Type B pancreatic cell (in vitro differentiated cells): ENCODE data around the gene ARRDC4. TPM values are rescaled to one million over a fixed set of nuclear protein-coding genes. Genes with fewer than 3 reads are reported as not detected.

Source experiments
- DNase-seq: peaks from one replicate; pipeline ENCODE4 v3.0.0; 2021; ENCODE audit warnings: mixed read lengths; ENCODE audit not compliant: unreplicated experiment; ENCODE audit errors: extremely low spot score
- H3K27ac Mint-ChIP-seq: 2 replicates; pipeline ENCODE4 v1.8.0; 2021; ENCODE audit warnings: mild to moderate bottlenecking, mixed read lengths
- H3K27me3 Mint-ChIP-seq: 2 replicates; pipeline ENCODE4 v1.8.0; 2021; ENCODE audit warnings: mixed read lengths
- H3K36me3 Mint-ChIP-seq: 2 replicates; pipeline ENCODE4 v1.8.0; 2021; ENCODE audit warnings: mixed read lengths
- H3K4me1 Mint-ChIP-seq: one replicate; pipeline ENCODE4 v1.8.0; 2021; ENCODE audit warnings: mixed read lengths; ENCODE audit not compliant: unreplicated experiment
- H3K4me3 Mint-ChIP-seq: 2 replicates; pipeline ENCODE4 v1.8.0; 2021; ENCODE audit warnings: mild to moderate bottlenecking, mixed read lengths
- H3K9me3 Mint-ChIP-seq: 2 replicates; pipeline ENCODE4 v1.8.0; 2021; ENCODE audit warnings: mixed read lengths
- total RNA-seq: library from RNA; stranded (reverse); gene quantifications from 2 replicates; pipeline ENCODE4 v1.2.1, GENCODE V29; 2021; ENCODE audit warnings: low replicate concordance
- TF ChIP-seq, protein P1 (sequence below): fragments of 200-600 bp; sonication (generic); conservative IDR thresholded peaks from 2 replicates; pipeline ENCODE4 v1.5.0; 2021; ENCODE audit warnings: antibody characterized with exemption, mild to moderate bottlenecking

ARRDC4 gene
- total RNA-seq, 1 donor from 2014 or later = 31.6 TPM

DNA sequence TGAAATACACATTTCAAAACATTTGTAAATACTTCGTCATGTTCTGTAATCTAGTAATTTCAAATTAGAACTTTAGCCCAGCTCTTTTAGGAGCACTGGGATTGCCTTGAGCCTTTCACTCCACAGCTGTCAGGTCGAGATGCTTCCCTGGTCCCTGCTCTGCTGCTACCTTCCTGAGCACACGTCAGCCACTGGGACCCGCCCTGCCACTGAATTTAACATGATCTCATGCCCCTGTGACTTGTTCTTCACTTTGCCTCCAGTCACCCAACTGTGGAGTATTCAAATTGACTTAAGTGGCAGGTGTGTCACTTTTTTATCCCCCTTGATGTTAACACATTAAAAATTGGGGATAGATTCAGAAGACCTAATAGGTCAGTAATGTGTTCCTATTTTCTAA is 3.3 kb downstream of the ARRDC4 start:
- Mint-ChIP-seq H3K4me3 (peak overlapping the region; percentile 89), H3K27me3 (peaks cover 7% of the 10 kb centered on the region), H3K4me1 (peaks cover 25% of the 10 kb centered on the region), H3K27ac (no peak overlapping the region), H3K9me3 (no peaks in the 10 kb centered on the region), H3K36me3 (peaks cover 20% of the 10 kb centered on the region)
- no peak for DNase-seq
- TF ChIP-seq, protein P1, sequence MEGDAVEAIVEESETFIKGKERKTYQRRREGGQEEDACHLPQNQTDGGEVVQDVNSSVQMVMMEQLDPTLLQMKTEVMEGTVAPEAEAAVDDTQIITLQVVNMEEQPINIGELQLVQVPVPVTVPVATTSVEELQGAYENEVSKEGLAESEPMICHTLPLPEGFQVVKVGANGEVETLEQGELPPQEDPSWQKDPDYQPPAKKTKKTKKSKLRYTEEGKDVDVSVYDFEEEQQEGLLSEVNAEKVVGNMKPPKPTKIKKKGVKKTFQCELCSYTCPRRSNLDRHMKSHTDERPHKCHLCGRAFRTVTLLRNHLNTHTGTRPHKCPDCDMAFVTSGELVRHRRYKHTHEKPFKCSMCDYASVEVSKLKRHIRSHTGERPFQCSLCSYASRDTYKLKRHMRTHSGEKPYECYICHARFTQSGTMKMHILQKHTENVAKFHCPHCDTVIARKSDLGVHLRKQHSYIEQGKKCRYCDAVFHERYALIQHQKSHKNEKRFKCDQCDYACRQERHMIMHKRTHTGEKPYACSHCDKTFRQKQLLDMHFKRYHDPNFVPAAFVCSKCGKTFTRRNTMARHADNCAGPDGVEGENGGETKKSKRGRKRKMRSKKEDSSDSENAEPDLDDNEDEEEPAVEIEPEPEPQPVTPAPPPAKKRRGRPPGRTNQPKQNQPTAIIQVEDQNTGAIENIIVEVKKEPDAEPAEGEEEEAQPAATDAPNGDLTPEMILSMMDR = no peak

DNA sequence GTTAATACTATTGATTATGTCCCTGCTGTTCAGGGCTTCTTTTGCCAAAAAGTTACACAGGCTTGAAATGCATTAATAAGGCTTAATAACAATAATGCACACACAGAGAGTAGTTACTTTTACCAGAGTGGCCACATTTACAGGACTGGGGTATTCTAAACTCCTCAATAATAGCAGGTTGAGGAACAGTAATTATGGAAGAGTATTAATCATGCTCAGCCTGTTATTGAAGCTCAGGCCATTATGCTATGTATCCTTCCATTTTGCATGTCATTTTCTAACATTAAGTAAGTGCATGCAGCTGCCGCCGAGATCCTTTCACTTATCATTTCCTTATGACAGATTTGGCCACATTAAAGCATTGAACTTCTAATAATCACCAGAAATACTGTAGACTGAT is 5.7 kb downstream of the ARRDC4 start:
- H3K4me3 Mint-ChIP-seq = no peak overlapping the region
- H3K27me3 Mint-ChIP-seq = peaks cover 4% of the 10 kb centered on the region
- H3K4me1 Mint-ChIP-seq = peaks cover 12% of the 10 kb centered on the region
- no peaks in the 10 kb centered on the region for H3K9me3 Mint-ChIP-seq
- H3K36me3 Mint-ChIP-seq = peaks cover 24% of the 10 kb centered on the region
- DNase-seq = no peak
- H3K27ac Mint-ChIP-seq = no peak overlapping the region
- TF ChIP-seq, protein P1 = no peak

DNA sequence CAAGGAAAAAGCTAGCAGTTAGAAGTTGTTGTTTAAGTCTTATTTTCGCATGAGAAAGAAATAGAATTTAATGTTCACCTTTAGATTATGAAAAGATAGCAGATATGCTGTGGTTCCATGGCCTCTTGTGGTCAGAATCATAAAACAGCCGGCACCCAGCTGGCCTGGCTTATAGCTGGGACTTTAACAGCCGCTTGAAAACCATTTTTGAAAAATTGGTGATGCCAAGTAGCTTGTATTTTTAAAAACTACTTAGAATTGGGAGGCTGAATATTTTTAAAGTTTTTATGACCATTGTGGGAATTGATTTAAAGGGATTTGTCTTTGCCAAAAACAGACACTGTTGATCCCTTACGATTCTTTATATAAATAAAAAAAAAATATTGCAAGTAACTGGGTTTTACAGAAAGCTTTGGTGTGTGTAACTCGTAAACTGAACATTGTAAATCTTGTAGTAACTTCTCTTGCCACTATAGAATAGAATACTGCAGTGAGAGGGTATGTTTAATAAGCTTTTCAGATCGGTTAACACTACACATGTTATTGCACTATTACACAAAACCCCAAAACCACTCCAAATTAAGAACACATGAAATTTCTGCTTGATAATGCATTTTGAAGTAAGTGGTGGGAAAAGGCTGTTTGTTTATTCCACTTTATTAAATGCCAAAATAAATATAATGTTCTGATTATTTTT is 6.6 kb downstream of the ARRDC4 start:
- no peak overlapping the region for H3K4me3 Mint-ChIP-seq
- no peak overlapping the region for H3K27ac Mint-ChIP-seq
- H3K4me1 Mint-ChIP-seq = peaks cover 11% of the 10 kb centered on the region
- TF ChIP-seq, protein P1 = no peak
- peaks cover 33% of the 10 kb centered on the region for H3K36me3 Mint-ChIP-seq
- H3K9me3 Mint-ChIP-seq = no peaks in the 10 kb centered on the region
- H3K27me3 Mint-ChIP-seq = no peaks in the 10 kb centered on the region
- DNase-seq = no peak

DNA sequence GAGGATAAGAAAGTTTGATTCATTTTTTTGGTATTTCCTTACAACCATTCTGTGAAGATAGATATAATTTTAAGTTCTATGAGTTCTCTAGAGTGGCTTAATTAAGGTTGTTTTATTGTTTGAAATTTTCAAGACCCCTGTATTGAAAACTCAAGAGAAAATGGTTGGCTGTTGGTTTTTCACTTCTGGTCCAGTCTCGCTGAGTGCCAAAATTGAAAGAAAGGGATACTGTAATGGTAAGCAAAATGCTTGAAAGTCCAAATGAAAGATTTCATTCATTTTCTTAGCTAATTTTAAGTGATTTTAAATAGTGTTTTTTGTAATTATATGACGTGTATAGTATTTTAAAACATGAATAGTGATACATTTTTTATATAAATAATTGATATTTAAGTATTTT is 7.4 kb downstream of the ARRDC4 start:
- TF ChIP-seq, protein P1 = no peak

DNA sequence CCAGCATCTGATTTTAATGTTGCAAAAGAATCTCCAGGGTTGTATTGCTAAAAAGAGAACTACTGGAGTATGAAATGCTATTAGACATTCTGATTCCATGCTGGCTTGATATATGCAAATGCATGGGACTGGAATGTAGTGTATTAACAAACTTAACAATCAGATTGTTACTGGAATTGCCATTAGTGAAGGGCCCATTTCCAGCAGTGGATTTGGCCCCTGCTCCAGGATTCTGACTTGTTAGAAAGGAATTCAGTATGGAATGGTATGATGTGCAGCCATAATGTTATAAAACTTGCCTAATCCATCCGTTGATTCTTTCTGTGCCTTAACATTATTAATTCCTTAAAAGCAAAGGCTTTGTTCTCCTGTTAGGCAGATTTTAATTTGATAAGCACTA is 7.9 kb downstream of the ARRDC4 start:
- Mint-ChIP-seq H3K9me3 (no peaks in the 10 kb centered on the region), H3K4me3 (no peak overlapping the region), H3K27ac (no peak overlapping the region), H3K4me1 (peaks cover 2% of the 10 kb centered on the region), H3K27me3 (no peaks in the 10 kb centered on the region), H3K36me3 (peaks cover 39% of the 10 kb centered on the region)
- TF ChIP-seq, protein P1 = no peak
- DNase-seq = no peak

More for the DNA sequence above, 7.4 kb downstream of the ARRDC4 start:
- H3K27me3 Mint-ChIP-seq = no peaks in the 10 kb centered on the region
- peaks cover 34% of the 10 kb centered on the region for H3K36me3 Mint-ChIP-seq
- no peak overlapping the region for H3K4me3 Mint-ChIP-seq
- H3K27ac Mint-ChIP-seq = no peak overlapping the region
- DNase-seq = no peak
- H3K4me1 Mint-ChIP-seq = peaks cover 5% of the 10 kb centered on the region
- H3K9me3 Mint-ChIP-seq = no peaks in the 10 kb centered on the region

DNA sequence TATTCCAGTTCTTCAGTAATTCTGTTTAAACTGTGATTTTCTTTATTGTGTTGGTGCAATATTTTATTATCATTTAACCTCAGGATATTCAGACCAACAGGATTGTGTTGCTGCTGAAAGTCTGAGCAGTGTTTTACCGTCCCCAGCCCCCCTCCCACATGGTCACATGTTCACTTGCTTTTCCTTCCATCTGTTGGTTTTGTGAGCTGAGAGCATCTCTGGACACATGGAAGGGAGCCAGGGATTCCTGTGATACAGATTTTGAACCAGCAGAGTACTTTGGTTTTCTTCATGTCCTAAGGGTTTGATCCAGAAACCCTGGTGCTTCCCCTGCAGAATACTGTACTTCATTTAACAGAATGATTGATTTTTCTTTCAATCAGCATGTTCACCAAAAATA is 11.9 kb downstream of the ARRDC4 start:
- Mint-ChIP-seq H3K27me3 (no peaks in the 10 kb centered on the region), H3K9me3 (no peaks in the 10 kb centered on the region), H3K36me3 (peaks cover 27% of the 10 kb centered on the region), H3K4me3 (no peak overlapping the region), H3K4me1 (no peaks in the 10 kb centered on the region), H3K27ac (no peak overlapping the region)
- DNase-seq = no peak
- TF ChIP-seq, protein P1 = no peak
